Upper lobe of left lung (tissue), 4 donors: ENCODE results near the gene IFIH1.

Source experiments
- EP300 ChIP-seq, 4 donors: sonication (generic); formaldehyde crosslinking; IDR thresholded peaks; one replicate each; pipeline ENCODE4 v1.5.1; 2017; ENCODE audit warnings: antibody characterized with exemption in 4 of 4, control low read depth in 2 of 4
- POLR2A ChIP-seq, 4 donors: fragments of 450-650 bp; IDR thresholded peaks; one replicate each; pipeline ENCODE4 v1.5.1; 2016 to 2017; ENCODE audit warnings: antibody characterized with exemption in 4 of 4, mild to moderate bottlenecking in 2 of 4
- POLR2AphosphoS5 ChIP-seq, 2 donors: sonication (generic); formaldehyde crosslinking; IDR thresholded peaks; one replicate each; pipeline ENCODE4 v1.5.1; 2017; ENCODE audit warnings: antibody characterized with exemption in 2 of 2
- TF ChIP-seq, protein P1 (sequence below), 6 experiments: fragments of 450-650 bp in 4 of 6; fragments of 200-600 bp in 2 of 6; sonication (generic) in 2 of 6; IDR thresholded peaks; one replicate each; pipeline ENCODE4 v1.5.1; 2016 to 2019; ENCODE audit warnings: antibody characterized with exemption in 6 of 6

DNA sequence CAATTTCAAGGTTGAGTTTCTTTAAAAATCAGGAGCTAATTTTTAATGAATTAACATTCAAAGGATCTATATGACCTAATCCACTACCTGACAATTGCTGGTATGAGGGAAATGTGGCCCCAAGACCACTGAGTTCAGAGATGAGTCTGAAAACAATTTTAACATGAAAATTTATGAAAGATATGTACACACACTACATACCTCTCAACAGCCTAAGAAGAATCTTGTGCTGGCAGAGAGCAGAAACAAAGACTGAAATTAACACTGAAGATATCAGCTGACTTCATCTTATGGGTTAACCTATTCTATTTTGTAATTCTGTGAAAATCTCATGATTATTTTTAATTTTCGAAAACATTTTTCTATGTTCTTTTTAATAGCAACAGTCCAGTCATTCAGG is 76.9 kb downstream of the IFIH1 start:
- TF ChIP-seq, protein P1, sequence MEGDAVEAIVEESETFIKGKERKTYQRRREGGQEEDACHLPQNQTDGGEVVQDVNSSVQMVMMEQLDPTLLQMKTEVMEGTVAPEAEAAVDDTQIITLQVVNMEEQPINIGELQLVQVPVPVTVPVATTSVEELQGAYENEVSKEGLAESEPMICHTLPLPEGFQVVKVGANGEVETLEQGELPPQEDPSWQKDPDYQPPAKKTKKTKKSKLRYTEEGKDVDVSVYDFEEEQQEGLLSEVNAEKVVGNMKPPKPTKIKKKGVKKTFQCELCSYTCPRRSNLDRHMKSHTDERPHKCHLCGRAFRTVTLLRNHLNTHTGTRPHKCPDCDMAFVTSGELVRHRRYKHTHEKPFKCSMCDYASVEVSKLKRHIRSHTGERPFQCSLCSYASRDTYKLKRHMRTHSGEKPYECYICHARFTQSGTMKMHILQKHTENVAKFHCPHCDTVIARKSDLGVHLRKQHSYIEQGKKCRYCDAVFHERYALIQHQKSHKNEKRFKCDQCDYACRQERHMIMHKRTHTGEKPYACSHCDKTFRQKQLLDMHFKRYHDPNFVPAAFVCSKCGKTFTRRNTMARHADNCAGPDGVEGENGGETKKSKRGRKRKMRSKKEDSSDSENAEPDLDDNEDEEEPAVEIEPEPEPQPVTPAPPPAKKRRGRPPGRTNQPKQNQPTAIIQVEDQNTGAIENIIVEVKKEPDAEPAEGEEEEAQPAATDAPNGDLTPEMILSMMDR (IDR thresholded peaks at IDR 0.05), result no peak
- TF ChIP-seq POLR2AphosphoS5 (IDR thresholded peaks at IDR 0.05), result no peak
- no peak for TF ChIP-seq EP300 (IDR thresholded peaks at IDR 0.05)
- TF ChIP-seq POLR2A (IDR thresholded peaks at IDR 0.05), result no peak
